ENCODE results near the gene COQ8B.

DNA sequence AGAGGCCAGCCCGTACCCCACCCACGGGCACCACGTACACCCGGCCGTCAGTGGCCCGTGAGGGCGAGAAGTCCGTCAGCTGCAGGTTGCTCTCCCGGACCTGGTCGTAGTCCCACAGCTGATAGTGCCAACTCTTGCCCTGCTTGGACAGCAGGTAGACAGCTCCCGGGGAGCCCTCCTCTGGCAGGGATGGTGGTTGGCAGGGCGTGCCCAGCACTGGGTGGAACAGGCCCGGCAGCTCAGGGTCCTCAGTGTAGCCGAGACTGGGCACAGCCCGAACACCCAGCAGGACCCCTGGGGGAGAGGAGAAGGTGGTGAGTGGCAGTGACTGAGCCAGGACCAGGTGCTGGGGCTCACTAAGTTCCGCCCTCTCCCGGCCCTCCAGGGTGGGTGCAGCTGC is 25.8 kb upstream of the COQ8B start:
- TF ChIP-seq EP300 (IDR thresholded peaks at IDR 0.05) (no peak), CTCF (IDR thresholded peaks at IDR 0.05) (no peak), POLR2A (IDR thresholded peaks at IDR 0.05; ENCODE audit: low read depth) (no peak)
